DMS53 treated with DMSO at 0.1 percent for 48 hours (cell line): Measurements from ENCODE around the gene MYO18B.

Experiments used
- DNase-seq: peaks from one replicate; lab custom pipeline; 2025; ENCODE audit not compliant: unreplicated experiment; lab: John Stamatoyannopoulos, UW

Gene MYO18B

DNA sequence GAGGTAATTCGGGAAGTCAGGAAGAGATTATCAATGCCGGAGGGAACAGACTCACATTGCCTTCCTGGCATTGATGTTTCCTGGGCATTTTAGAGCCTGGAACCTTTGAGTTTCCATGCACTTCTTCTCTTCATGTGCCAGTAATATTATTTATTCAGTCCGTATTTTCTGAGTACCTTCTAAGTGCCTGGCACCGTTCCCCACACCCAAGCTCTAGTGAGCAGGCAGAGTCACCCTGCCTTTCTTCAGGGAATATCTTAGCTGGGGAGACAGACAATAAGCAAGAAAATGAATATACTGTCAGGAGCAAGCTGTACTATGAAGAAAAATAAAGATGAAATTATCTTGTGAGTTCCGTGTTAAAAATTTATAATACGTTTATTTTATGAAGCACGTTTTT lies 291.1 kb downstream of the MYO18B start:
- DNase-seq, result no peak

DNA sequence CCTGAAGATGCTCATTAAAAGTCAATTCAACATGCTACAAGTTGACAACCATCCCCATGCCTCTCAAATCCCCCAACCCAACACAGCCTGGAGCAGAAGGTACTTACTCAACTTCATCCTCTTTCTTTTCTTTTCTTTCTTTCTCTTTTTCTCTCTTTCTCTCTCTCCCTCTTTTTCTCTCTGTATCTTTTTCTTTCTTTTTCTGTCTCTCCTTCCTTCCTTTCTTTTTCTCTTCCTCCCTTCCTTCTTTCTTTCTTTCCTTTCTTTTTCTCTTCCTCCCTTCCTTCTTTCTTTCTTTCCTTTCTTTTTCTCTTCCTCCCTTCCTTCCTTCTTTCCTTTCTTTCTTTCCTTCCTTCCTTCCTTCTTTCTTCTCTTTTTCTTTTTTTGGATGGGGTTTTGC lies 291.6 kb downstream of the MYO18B start:
- DNase-seq, result no peak

DNA sequence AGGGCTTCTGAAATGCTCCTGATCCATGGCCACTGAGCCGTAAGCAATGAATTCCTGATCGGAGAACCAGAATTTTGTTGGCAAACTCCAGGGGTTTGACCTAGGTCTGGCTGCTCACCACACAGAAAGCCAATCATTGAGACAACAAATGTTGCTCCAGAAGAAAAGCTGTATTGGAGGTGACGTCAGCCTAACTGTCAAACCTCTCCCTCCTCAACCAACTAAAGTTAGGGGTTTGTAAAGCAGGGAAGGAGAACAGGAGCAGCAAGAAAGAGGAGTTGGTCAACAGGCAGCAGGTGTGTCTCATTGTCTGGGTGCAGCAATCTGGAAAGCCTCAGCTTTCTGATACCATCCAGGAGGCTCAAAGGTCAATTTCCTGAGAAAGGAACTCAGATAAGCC lies 293.5 kb downstream of the MYO18B start:
- DNase-seq, result no peak

DNA sequence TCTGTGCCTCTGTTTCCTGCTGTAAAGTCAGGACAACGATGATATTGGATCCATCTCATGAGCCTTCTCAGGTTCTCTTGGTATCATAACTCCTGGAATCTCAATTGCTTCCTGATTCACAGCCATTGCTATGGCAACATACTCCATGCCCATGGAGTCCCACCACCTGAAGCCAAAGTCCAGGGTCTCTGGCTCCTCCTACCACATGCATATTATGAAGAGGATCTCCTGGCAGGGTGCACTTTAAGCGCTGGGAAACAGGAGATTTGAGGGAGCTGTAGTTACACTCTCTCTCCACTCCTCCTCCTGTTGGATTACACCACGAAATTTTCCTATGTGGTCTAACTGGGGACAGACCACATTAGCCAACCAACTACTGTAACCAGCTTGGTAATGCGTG lies 296.4 kb downstream of the MYO18B start:
- no peak for DNase-seq

DNA sequence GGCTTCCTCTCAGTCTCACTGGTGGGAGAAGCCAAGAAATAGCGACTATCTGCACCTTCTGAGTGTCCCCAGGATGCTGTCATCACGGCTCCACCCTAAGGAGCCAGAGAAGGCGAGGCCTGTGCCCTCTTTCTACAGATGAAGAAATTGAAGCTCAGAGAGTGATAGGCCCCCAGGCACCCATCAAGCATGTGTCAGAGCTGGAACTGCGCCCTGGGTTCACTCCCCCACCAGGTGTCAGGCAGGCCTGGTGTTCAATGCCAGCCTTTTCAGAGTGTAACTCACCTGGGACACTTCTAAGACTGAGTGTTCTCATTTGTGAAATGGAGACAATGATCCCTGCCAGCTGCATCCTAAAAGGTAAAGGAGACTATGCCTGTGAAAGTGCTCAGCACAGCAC lies 299.9 kb downstream of the MYO18B start:
- DNase-seq, result no peak

DNA sequence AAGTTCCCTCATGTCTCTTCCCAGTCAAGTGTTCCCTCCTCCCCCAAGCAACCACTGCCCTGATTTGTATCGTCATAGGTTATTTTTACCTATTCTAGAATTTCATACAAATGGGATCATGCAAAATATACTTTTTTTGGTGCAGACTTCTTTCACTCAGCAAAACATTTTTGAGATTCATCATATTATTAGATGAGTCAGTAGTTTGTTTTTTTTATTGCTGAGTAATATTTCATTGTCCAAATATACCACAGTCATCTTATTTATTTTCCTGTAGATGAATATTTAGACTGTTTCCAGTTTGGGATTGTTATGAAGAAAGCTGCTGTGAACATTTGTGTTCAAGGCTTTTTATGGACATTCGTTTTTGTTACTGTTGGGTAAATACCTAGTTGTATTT lies 301.0 kb downstream of the MYO18B start:
- DNase-seq, result no peak

DNA sequence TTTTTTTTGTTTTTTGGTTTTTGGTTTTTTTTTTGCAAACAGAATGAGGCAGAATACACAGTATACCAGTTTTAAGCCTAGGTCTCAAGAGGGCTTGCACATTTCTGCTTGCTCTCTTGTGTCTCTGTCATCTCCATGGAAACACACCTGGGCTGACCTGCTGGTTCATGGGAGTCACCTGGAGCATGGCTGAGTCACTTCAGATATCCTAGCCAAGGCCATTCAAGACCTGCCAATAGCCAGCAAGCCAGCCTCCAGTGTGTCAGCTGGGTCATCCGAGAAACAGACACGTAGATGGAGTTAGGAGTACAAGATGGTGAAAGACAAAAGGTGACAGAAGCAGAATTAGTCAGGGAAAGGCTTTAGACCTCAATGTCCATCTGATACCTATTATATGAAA lies 303.1 kb downstream of the MYO18B start:
- no peak for DNase-seq

DNA sequence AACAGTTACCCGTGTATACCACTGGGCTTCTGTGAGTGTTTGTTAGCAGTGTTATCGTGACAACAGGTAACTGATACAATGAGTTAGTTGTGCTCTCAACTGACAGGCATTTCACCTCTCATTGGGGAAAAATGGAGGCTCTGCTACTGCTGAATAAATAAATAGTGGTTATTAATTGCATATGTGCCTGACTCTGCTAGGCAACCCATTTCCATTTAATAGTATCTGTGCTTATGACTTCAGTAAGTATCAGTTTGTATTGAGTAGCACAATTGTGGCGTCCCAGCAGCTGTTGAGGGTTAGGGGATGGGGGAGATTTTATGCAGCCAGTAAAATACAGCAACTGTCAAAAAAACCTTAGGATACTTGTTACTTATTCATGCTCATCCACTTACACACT lies 303.9 kb downstream of the MYO18B start:
- no peak for DNase-seq

DNA sequence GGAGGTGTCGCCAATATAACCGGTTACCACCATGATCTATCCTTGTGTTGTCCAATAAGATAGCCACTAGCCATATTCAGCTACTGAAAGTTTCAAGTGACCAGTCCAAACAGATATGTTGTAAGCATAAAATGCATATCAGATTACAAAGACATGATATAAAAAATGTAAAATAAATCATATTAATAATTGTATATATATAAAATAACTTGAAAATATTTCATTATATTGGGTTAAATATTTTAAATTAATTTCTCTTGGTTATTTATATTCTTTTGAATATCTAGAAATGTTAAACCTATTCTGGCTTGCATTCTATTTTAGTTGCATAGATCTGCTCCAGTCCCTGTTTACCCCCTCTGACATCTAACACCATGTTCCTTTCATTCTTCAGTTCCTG lies 305.5 kb downstream of the MYO18B start:
- DNase-seq, result no peak

DNA sequence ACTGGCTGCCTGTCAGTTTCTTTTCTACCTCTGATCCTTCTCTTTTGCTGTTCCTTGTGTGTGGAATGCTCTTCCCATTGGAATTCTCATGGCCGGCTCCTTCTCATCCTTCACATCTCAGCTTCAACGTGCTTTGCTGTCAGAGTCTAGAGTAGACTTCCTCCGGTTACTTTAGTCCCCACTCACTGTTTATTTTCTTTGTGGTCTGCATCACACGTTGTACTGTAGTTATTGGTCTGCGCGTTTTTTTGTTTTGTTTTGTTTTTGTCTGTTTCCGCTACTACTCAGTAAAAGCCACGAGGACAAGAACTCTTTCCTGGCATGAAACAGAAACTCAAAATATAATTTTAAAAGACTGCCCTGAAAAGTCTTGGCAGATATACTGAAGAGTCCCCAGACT lies 305.9 kb downstream of the MYO18B start:
- no peak for DNase-seq

DNA sequence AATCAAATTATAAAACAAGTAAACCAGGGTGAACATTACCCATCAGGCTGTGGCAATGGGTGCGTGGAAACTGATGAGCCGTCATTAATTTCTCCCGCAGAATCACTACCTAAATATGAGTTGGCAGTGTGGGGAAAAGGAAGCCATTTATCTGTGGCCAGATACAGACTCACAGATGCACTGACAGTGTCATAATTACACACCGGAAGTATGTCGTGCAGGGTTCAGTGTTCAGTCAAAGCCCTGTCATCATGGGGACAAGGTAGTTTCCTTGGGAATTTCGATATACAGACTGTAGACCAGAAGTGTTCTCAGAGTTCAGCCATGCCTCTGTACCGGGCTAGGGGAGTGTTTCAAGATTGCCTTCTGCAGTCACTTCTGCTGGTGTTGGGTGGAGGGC lies 308.1 kb downstream of the MYO18B start:
- no peak for DNase-seq

DNA sequence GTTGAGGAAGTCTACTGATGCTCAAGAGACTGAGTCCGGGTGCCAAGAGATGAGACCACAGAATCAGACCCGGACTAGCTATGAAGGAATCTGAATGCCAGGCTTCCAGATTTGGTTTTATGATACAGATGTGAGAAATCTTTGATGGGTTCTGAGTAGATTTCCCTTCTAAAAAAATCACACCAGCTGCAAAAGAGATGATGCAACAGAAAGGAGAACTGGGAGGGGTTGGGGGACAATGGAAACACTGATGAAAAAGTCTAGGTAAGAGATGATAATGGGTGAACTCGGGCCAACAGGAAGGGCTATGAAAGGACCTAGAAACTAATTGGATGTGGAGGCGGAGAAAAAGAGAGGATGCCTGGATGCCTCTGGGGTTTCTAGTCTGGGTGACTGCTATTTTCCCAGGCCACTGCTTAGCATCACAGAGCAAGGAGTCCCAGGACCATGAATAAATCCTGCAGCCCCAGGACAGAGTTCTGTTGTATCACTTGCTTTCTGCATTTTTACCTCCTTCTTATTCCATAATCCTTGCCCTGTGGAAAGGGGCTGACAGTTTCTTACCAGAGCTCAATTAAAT lies 311.8 kb downstream of the MYO18B start:
- DNase-seq, result no peak

DNA sequence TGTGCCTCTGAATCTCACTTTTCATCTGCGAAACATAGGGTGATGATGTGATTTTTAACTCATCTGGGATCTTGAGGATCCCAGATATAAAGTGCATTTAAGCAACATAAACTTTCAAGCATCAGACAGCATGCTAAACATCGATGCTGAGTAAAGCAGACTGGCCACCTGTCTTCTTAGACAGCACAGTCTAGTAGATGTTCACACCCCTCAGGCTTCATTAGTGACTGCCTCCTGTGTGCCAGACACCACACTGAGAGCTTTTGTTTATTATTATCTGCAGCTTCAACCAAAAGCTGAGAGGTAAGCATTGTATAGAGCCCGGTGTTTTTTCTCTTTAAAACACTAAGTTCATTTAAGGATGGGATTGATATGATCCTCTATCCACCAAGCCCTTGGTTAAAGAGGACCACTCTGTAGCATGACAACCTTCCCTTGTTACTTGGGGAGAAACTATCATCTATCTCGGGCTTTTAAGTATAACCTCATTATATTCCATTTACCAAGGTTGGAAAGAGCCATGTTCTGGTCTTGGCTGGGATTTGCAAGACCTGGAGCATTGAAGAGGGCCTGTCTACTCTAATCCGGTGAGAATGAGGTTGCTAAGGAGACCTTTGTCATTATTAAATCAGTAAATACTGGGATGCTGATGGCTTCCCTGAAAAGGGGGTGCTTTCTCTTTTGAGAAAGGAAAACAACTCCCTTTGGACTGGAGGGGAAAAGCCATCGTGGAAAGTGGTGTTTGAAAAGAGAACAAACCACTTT lies 313.0 kb downstream of the MYO18B start:
- DNase-seq, result no peak

DNA sequence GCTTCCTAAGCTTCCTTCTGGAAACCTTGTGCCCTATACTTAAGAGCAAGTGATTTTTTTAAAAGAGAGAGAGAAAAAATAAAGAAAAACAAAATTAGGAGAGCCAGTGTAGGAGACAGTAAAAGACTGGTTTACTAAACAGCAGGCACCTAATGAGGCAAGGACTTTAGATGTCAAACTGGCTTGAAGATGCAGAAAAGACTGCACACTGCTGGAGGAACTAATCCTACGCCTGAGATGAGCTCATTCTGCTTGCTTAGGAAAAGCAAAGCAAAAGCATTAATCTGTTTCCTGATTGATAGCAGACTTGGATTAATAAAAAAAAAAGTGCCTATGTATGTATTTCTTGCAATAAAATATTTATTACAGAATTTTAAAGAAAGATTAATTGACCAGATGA lies 313.7 kb downstream of the MYO18B start:
- DNase-seq, result no peak

DNA sequence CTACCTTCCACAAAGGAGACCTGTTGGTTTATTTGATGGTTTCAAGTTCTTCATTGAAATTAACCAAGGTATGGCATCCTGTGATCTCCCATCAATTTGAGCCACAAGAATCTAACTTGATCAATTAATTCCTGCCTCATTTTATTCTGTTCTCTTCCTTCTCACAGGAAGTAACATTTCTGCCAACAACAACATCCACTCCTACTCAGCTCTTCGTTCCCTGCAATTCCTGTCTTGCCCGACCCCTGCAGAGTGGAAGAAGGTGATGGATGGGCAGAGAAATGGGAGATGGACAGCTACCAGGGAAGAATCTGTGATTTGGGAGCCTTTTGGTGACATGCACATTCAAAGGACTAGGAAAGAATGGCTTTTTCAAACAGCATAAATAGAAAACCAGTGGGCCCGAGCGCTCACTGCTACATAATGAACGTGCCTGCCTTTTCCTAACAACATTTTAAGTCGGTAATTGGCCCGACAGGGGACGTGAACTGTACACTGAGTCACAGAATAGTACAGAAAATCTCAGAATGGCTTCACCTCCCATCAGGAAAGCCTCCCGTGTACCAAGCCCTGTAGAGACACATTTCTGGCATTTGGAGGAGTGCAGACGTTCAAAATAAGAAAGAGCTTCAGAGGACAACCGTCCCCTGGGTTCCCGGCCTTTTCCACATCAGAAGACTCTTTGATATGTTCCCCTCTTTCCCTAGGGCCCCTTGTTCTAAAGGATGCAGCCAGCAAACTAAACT lies 314.6 kb downstream of the MYO18B start:
- no peak for DNase-seq

DNA sequence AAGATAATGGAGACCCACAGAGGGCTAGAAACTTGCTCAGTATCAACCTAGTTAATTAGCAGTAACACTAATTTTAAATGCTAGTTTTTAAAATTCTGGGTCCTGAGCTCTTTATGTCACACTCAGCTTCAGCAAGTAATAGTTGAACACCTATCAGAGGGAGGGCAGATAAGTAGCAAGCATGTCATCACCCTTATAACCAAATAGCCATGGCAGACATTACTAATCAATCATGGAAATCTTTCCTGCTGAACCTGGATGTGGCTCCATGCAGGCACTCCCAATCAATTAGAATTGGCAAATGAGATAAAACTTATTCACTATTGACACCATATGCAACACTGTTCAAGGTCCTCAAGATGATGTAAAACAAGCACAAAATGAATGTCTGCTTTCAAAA lies 315.7 kb downstream of the MYO18B start:
- DNase-seq, result no peak

DNA sequence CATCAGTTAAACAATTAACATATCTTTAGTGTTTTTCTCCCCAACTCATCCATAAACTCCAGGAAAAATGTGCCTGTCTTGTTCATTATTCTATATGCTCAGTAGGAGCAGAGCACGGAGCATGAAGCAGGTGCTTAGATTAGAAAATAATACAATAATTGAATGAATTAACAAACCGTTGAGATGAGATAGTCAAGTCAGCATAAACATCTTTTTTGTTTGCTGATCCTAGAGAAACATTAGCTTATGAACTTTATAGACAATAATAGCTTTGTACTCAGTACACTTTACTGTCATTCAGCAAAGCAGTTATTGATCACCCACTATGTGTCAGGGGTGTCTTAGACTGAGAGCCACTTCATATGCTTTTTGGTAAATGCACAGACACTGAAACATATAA lies 322.1 kb downstream of the MYO18B start:
- no peak for DNase-seq

DNA sequence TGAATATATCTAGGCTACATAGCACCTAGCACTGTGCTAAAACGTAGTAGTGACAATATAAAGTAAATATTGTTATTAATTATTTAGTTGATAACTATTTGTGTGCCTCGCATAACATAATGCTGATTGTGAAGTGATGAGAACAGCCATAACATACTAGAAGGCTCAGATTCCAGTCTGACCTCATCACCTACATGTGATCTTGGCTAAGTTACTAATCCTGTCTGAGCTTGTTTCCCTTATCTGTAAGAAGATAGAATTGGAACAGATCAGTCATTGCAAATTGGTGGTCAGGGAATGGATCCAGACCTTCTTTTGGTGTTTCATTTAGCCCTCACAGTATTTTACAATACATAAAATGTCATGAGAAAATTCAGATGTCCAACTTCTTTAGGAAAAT lies 323.9 kb downstream of the MYO18B start:
- no peak for DNase-seq

DNA sequence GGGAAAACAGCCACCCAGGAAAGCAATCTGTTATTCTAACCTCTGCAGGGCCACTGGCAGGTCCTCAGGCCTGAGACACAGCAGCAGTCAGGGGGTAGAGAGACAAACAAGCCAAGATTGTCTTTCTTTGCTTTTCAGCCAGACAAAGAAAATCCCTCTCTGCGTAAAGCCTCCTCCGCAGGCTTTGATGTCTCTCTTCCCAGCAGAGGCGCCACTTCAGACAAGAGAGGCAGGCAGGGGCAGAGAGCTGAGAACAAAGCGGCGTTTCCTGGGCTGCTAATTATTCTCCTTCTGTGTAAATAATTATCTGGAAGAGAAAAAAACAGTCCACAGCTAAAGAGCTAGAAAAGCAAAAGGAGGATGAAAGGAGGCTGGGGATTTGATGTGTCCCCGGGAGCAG lies 324.5 kb downstream of the MYO18B start:
- DNase-seq, result no peak

DNA sequence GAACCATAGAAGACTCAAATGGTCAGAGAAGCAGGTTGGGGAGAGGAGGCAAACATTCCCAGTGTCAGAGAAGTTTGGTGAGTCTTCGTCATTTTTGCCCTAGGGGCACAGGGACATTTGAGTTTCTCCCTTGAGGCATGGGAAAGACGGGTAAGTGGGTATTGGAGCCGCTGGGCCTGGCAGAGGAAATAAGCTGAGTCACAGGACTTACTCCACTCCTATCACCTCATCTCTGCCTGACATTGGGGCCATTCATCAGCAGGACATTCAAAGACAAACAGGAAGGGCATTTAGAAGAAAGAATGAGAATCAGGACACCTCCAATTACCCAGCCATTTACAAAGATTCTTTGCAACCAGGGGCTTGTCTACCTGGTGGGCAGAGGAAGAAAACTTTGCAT lies 326.6 kb downstream of the MYO18B start:
- no peak for DNase-seq

DNA sequence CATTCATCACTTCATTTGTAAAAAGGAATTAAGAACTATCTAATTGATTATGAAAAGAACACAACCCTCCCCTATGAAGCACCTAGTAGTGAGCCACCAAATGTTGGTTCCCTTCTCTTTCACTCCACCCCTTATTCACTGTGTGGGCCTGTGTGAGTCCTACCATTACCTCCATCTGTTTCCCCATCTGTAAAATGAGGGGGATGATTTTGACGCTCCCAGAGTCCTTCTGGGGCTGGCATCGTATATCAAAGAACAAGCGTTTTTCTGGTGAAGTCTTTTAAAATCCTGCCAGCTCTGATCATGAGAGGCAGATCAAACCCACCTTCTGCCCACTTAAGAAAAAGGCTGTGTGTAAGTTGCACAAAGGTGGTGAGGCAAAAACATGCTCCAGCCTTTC lies 330.6 kb downstream of the MYO18B start:
- no peak for DNase-seq

DNA sequence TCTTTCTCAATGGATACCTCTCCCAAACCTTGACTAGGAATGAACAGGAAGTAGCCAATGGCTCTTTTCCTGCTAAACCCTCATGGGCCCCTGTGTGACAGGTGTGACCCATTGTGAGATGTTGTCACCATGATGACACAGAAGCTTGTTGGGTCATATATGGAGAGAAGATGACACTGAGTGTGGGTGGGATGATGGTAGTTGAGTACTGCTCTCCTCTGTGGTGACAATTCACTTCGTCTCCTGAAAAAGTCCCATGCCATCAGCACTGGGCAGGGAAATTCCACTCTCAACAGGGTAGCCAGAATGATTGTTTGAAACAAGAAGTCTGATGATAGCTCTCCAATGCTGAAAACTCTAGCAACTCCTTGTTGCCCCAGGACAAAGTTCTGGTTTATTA lies 333.3 kb downstream of the MYO18B start:
- DNase-seq, result no peak
